Muscle of arm (tissue), 12 donors: ENCODE results near the gene TPP2. TPM values are rescaled to one million over a fixed set of nuclear protein-coding genes. Genes with fewer than 3 reads are reported as not detected.
A peak's percentile ranks its signal among the peaks of the same experiment; 100 is the strongest.

ENCODE experiments used
- DNase-seq: peaks from one replicate; pipeline ENCODE4 v3.0.0-alpha.2; 2013
- polyA plus RNA-seq, 12 donors: library from polyadenylated mRNA; unstranded; fragments of 120-200 nt; gene quantifications; one replicate each; pipeline ENCODE4 v1.2.1, GENCODE V29; 2013; ENCODE audit not compliant: insufficient read length in 12 of 12

TPP2 gene
- polyA plus RNA-seq, 12 donors: 23.4 to 77.3 (median 64.1) TPM

DNA sequence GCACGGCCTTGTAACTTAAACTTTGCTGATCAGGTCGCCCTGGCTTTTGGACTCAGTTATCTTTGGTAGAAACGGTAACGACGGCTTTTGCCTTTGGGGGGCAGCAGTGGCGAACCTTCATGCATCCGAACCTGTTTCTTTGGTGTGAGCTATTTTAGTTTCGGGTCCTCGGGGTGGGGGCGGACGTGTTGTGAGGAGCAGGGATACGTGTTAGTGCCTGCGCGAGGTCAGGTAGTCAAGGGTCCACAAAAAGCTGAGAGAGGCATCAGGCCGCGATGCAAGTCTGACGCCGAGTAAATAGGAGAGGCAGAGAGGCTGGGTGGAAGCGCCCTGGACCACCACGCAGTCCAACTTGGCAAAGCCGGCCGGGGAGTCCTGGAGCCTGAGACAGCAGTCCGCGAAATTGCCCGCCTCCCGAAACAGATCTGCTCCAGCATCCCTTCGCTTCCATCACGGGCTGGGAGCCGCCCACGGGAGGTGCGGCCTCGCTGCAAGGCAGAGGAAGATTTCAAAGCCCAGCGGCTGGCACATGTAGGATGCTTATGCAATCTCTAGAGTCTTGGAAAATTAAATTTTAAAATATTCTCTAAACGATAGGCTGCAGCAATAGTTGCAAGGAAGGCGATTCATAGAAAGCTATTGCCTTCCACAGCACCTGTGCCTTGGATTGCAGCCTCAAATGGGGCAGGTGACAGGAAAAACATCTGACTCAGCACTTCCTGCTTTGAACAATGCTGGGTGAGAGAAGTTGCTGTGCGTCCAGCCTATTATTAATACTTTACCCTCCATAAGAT, 4.6 kb upstream of the TPP2 start:
- DNase-seq: peak; percentile 78

DNA sequence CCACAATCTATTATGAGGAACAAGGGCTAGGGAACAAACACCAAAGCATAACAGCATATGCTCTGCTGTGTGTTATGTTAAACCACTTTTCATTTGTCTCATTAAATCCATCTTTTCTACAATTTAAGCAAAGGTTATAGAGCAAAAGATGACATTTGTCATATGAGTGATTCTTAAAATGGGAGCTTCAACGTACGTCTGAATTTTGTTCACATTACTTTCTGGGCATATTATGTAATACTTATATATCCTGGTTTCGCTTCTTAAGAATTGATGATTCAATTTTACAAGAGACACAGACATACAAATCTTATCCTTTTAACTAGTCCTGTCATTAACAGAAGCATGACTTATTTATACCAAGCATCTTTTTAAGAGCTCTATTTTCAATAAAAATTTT, 3.3 kb upstream of the TPP2 start:
- DNase-seq: no peak

DNA sequence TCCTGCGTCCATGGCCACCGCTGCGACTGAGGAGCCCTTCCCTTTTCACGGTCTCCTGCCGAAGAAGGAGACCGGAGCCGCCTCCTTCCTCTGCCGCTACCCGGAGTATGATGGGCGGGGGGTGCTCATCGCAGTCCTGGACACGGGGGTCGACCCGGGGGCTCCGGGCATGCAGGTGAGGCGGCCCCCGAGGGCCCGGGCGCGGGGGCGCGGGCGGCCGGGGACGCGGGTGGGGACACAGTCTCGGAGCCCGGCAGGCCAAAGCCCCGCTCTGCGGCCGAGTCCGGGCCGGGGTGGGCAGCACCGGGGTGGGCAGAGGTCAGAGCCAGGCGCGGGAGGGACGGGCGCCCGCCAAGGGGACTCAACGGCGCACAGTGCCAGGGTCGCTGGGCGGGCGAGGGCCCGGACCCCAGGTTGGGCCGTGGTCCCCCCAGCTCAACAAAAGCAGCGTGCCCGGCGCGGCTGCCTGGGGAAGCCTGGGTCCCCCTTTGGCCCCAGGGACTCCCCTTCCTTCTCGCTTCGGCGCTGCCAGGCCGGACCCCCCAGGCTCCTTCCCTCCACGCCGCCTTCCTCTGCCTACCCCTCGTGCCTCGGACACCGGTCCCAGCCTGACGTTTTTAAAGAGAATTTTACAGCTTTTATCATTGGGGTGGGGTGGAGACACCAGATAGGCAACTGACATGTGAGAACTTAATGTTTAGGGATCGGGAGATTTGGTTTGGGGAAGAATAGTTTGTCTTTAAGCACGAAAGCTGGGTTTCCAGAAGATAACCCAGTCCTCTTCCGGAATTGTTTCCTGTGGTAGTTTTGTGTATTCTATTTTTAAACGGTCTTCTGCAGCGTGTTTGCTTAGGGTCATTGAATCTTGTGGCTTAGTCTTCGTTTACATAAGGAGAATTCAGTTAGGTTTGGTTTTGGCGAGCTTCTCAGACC, 509 bp downstream of the TPP2 start:
- DNase-seq: peak; percentile 25

DNA sequence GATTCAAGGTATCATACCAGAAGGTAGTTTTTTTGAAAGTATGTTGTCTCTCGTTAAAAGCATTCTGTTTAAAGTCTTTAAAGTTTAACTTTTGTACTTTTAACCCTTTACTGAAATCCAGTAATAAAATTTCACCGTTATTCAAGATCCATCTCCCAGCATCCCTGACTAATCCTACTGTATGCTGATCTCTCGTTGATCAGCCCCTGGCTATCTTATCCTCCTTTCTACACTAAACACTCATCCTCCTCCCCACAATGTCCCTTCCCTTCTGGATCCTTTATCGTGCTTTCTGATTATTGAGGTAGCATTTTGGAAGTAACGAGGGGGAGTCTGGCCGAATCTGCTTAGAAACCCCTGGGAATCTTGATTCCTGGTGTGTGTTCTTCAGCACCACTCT, 1.3 kb downstream of the TPP2 start:
- DNase-seq: no peak

DNA sequence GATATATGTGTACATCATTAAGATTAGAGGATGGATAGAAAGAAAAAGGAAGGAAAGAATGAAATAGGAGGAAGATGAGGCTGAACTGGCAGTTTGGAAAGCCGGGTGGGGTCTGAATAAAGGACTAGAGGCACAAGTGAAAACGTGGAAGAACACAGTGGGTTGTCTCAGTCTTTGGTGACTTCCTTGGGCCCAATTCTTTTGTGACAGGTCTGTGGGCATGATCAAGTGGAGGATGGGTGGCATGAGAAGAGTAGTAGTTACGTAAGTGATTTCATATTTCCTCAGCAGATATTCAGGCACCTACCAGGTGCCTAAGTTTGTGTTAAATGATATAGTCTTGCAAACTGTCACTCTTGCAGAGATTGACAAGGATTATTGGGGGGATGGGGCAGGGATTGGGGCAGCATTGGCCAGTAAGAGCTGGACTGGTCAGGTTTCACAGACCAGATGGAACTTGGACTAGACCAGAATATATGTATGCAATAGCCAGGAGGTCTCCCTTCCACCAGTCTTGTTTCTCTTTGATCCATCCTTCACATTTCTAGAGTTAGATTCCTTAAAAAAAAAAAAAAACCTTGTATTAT, 2.7 kb downstream of the TPP2 start:
- no peak for DNase-seq

DNA sequence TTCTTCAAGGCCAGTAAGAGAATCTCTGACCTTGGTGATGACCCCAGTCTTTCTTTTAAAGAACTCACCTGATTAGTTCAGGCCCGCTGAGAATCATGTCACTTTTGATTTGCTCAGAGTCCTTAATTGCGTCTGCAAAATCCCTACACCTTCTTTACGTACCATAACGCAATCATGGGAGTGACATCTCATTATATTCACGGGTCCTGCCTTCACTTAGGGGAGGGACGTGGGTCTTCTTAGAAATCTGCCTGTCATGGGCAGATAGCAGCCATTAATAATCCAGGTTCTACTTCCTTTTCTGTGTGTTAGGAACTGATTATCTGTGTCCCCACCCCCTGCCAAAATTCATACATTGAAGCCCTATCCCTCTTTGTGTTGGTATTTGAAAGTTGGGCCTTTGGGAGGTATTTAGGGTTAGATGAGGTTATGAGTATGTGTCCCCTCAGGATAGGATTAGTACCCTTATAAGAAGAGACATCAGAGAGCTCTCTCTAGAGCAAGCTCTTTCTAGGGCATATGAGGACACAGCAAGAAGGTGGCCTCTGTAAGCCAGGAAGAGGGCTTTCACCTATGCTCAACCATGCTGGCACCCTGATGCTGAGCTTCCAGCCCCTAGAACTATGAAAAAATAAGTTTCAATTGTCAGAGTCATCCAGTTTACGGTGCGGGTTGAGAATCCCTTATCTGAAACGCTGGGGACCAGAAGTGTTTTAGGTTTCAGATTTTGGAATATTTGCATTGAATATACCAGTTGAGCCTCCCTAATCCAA, 9.9 kb downstream of the TPP2 start:
- DNase-seq: no peak

DNA sequence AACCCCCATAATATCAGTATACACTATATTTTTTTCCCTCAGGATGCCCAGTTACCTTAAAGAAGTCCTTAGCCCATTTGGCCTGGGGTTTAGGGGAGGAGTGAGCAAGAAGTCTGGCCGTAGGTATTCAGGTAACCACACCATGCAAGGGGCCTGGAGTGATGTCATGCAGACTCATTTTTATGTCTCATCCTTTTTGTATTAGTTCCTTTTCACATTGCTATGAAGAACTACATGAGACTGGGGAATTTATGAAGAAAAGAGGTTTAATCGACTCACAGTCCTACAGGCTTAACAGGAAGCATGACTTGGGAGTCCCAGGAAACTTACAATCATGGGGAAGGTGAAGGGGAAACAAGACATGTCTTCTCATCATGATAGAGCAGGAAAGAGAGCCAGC, 12.2 kb downstream of the TPP2 start:
- DNase-seq: no peak

DNA sequence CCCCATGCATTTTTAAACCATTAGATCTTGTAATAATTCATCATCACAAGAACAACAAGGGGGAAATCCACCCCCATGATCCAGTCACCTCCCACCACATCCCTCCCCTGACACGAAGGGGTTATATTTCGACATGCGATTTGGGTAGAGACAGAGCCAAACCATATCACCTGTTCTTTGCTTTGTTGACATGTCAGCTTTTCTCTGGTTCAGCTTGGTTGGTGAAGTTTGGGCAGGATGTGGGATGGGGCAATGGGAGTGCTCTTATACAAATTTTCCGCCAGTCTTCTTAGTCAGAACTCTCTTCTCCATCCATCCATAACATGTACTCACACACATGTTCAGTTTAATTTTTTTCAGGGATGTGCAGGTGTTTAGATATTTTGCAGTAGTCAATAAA, 12.9 kb downstream of the TPP2 start:
- no peak for DNase-seq

DNA sequence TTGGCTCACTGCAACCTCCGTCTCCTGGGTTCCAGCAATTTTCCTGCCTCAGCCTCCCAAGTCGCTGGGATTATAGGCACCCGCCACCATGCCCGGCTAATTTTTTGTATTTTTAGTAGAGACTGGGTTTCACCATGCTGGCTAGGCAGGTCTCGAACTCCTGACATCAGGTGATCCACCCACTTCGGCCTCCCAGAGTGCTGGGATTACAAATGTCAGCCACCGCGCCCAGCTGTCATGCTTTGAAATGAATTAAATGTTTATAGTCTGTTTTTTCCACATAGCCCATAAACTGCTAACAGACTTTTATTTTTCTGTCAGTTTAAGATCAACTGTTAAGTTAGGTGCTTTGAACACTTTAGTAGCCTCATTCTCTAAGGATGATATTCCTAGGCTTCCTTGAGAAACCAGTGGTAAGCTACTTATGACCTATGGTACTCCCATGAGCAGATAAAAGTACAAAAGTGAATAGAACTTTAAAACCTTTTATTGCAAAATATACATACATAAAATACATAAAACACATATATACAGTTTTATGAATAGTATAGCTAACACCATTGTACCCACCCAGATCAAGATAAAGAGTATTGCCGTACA, 13.6 kb downstream of the TPP2 start:
- no peak for DNase-seq

DNA sequence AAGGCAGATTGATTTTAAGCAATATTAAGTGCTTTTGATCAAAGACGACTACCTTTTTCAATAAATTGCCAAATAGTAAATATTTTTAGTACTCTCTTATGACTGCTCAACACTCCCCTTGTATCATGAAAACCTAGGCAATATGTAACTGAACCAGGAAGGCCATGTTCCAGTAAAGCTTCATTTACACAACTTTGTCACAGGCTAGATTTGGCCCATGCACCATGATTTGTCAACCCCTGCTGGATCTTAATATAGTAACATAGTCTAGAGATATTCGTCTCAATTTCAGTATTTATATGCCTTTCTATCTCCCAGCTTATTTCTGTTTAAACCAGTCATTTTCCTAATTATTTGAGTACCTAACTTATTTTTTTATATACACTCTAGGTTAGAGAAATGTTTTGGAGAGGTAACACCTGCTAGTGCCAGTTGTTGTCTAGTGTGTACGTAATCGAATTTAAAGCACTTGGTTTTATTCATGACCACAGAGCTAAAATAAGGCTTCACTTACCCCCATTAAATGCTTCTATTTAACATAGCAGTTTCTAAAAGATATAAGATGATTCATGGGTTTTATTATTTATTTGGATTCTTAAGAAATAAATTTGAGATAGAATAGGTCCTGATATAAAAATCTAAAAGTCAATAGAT, 21.0 kb downstream of the TPP2 start:
- DNase-seq: no peak

DNA sequence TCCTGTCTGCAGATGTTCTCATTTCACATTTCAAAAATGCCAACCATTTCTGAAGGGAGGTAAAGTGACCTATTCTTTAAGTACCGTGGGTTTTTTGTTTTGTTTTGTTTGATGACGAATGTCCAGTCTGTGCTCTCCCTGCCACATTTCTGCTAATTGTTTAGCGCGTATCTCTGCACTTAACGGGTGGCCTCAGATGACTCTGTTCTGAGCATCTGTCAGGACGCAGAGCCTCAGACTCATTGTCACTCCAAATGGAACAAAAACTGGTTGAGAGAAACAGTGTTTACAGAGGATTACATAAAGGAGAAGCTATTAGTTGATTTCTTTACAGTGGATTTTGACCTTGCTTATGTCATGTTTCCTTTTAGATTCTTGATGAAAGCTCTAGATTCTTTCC, 23.7 kb downstream of the TPP2 start:
- no peak for DNase-seq

DNA sequence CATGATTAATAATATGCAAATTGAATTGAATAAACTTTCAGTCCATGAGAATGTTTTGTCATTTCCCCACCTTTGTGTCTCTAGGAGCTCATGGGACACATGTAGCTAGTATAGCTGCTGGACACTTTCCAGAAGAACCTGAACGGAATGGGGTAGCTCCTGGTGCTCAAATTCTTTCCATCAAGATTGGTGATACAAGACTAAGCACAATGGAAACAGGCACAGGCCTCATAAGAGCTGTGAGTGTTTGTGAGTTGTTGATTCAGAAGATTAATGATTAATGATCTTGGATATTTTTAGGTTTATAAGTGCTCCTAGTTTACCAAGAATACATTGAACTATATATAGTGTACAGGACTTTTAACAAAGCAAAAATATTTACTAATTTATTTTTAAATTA, 30.1 kb downstream of the TPP2 start:
- DNase-seq: no peak

DNA sequence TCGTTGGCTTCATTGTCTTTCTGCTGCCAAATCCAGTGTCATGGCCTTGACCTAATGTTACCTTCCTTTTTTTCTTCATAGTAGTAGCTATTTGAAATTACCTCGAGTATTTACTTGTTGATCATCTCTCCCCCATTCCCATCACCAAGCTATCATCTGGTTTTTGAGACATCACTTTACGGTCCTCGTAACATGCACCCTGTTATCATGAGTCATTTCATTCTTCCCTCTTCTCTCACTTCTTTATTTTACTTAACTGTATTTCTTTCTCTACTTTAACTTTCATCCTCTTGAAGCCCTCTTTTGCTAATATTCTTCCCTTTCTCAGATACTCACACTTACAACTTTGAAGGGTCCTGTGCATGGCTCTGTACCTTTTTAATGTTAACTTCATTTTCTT, 31.8 kb downstream of the TPP2 start:
- no peak for DNase-seq

DNA sequence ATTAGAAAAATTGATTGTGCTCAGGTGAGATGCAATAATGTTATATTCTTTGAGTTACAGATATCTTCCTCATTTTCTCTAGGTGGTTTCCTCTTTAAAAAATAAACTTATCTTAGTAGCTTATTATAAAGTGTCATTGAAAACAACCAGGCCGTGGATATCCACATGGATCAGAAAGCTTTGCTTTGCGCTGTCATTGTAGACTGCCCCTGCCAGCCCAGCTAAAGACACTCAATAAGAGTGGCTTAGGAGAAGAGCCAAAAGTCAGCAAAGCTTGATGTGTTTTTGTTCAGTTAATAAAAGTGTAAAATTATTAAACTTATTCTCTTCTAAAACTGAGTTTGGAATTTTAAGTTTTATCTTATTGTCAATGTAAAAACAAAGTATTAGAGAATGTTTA, 34.4 kb downstream of the TPP2 start:
- no peak for DNase-seq

DNA sequence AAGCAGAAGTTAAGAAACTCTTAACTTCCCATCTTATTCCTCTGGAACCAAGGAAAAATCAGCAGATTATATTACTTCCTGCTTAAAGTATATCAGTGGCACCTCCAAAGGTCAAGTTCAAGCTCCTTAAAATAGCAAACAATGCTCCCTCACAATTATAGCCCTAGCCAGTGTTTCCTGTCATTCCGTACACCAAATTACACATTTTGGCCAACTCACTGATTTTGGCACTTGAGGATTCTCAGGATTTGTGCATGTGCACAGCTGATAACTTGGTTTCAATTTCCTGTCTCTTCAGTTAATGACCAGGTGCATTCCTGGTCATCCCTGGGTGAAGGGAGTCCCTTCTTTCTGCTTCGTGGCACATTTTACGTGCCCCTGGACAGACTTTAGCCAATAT, 42.0 kb downstream of the TPP2 start:
- no peak for DNase-seq

DNA sequence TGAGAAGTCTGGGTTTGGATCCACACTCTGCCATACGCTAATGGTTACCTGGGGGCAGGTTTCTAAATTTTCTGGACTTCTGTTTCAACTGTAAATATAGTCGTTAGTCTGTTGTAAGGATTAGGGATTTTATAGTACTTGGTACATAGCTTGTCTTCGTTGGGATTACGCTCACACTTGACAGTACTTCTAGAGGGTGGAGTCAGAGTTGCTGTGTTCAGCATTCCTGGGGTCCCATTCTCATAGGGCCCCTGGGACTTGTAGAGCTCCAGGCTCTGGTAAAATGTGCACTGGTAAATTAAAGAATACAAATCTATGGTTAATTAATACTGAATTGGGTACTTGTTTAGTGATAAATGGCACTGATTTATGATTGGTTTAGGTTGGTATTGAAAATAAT, 45.2 kb downstream of the TPP2 start:
- DNase-seq: no peak

DNA sequence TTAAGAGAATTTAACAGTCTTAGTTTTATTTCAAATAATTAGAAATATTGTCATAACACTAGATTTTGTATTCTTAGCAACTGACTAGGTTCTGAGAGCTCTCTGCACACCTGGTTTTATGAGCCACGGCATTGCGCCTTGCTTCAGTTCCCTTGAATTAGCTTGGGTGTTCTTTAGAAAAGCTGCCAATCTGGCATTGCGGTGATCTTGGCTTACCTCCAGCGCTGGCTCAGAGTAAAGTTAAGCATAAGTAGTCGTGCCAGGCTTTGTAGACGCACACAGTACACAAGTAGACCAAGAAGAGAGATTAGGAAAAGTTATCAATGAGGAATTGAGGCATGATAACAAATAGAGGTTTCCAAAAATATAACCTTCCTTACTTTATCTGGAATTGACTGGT, 45.7 kb downstream of the TPP2 start:
- no peak for DNase-seq

DNA sequence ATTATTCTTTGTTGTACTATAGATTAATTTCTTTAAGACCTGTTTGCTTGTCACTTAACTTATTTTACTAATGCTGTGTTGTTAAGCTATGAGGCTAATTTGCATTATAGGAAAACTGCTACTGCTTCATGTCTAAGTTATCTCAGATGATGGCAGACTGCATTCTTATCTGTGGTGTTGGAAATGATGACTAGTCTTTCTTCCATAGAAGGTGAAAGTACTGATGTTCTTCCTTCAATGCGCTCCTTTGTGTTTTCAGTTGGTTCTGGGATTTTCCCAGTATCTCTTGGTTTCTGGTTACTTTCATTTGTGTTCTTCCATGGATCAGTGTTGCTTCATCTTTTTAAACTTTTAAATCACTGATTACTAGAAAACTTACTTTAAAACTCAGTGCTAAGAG, 46.9 kb downstream of the TPP2 start:
- no peak for DNase-seq

DNA sequence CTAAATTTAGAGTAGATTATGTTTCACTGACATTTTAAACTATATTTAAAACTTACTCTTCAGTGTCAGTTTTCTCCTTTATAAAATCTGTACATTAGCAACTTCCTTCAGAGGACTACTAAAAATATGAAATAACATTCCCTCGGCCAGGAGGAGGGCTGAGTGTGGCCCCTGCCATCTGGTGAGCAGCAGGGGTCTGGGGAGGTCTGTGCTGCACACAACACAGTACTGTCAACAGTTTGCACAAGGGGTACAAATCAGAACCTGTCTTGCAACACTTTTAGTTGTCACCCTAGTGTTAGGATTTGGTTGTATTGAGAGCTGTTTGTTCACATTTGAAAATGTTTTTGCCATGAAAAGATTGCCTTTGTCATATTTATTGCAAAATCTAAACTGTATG, 48.9 kb downstream of the TPP2 start:
- no peak for DNase-seq

DNA sequence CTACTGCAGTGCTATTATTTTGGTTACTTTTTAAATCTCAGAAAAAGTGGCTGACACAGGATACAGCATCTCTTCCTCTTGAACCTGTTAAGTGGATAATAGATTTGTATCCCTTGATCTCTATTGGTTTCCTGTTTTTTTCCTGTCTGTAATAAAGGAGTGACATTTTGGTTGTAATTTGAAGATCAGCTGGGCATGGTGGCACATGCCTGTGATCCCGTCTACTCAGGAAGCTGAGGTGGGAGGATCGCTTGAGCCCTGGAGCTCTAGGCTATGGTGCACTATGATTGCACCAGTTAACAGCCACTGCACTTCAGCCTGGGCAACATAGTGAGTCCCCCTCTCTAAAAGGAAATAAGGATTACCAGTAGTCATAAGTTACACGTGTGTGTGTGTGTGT, 51.3 kb downstream of the TPP2 start:
- DNase-seq: no peak

DNA sequence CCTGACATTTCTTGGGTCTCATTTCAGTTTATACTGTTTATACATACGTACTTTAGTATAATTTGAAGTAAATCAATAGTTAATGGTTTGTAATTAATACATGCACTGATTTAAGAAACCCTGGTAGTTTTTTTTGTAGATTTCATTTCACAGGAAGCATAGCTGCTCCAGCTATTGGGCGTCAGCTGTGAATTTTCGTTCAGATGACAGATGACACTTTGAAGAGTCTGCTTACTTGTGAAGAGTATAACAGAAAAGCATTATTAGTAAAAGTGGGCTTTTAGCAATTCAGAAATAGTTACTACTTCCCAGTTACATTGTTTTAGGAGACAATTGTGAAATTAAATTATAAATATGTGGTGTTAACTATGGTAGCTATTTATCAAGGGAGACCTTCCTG, 53.7 kb downstream of the TPP2 start:
- DNase-seq: no peak
